Testis (tissue), 3 donors: ENCODE data around the gene G2E3. TPM values are rescaled to one million over a fixed set of nuclear protein-coding genes. Genes with fewer than 3 reads are reported as not detected.

Experiments used
- DNase-seq: peaks from one replicate; pipeline ENCODE4 v3.0.0-alpha.2; 2019
- H3K27ac ChIP-seq, 2 donors: fragments of 200-600 bp; sonication (generic); one replicate each; pipeline ENCODE4 v1.5.1; 2019
- H3K27me3 ChIP-seq: fragments of 200-600 bp; sonication (generic); one replicate; pipeline ENCODE4 v1.5.1; 2019
- H3K36me3 ChIP-seq: fragments of 200-600 bp; sonication (generic); one replicate; pipeline ENCODE4 v1.5.1; 2017; ENCODE audit warnings: low read depth; ENCODE audit errors: missing control alignments
- H3K4me1 ChIP-seq: fragments of 200-600 bp; sonication (generic); one replicate; pipeline ENCODE4 v1.5.1; 2019
- H3K4me3 ChIP-seq, 2 donors: fragments of 200-600 bp; sonication (generic); one replicate each; pipeline ENCODE4 v1.5.1; 2017 to 2019
- H3K9me3 ChIP-seq: fragments of 200-600 bp; sonication (generic); one replicate; pipeline ENCODE4 v1.5.1; 2017
- CTCF ChIP-seq, 3 experiments: fragments of 450-650 bp in 2 of 3; fragments of 200-600 bp in 1 of 3; sonication (generic) in 1 of 3; IDR thresholded peaks; one replicate each; pipeline ENCODE4 v1.5.1; 2016 to 2019; ENCODE audit warnings: antibody characterized with exemption in 3 of 3, mild to moderate bottlenecking in 2 of 3, moderate library complexity in 1 of 3
- POLR2A ChIP-seq: fragments of 450-650 bp; IDR thresholded peaks from one replicate; pipeline ENCODE4 v1.6.1; 2017; ENCODE audit warnings: antibody characterized with exemption, mild to moderate bottlenecking, moderate library complexity
- WGBS, 2 donors: methylation state at CpG; one replicate each; pipeline ENCODE4 v1.1.5; 2018; 5-methylcytosine and 5-hydroxymethylcytosine counted together
- intact Hi-C: fragments of 100-400 bp; cut with DNase I; formaldehyde crosslinking; loops from one replicate; pipeline ENCODE4 v1.15.1; 2023; ENCODE audit warnings: low total_unique reads
- polyA plus RNA-seq: library from polyadenylated mRNA; stranded (reverse); fragments of 350-450 nt; fragmentation: Illumina TruSeq; extraction: RNeasy Lipid Tissue Mini Kit (QIAGEN cat#74804); gene quantifications from one replicate; pipeline ENCODE4 v1.2.3, GENCODE V29; 2014; ENCODE audit warnings: low read depth, low replicate concordance; ENCODE audit not compliant: insufficient read depth
- total RNA-seq, 2 donors: library from RNA; depleted of rRNA; stranded (reverse); fragments of >200 nt; gene quantifications; one replicate each; pipeline ENCODE4 v1.2.3, GENCODE V29; 2016

Gene G2E3
- total and polyA plus RNA-seq, 3 donors from 2014 or later, result 29.5 to 53.2 (median 42.7) TPM

- H3K36me3 ChIP-seq, result no peaks in the 10 kb centered on the region
- H3K4me1 ChIP-seq, result no peaks in the 10 kb centered on the region
- no peak overlapping the region for H3K27ac ChIP-seq
- no peaks in the 10 kb centered on the region for H3K27me3 ChIP-seq
- intact Hi-C loops, result no loop called here
- TF ChIP-seq CTCF (IDR thresholded peaks at IDR 0.05) (no peak), POLR2A (no peak)
- H3K4me3 ChIP-seq, result no peak overlapping the region
- DNase-seq, result no peak
- no peaks in the 10 kb centered on the region for H3K9me3 ChIP-seq
Observed at GRCh38 chr14:30585204-30585603, 26.2 kb downstream of the G2E3 start.

- H3K27ac ChIP-seq, result no peak overlapping the region
- no peaks in the 10 kb centered on the region for H3K9me3 ChIP-seq
- 68 to 76% methylated on average over 3 of the region's 3 CpGs for WGBS, 2 donors
- H3K27me3 ChIP-seq, result no peaks in the 10 kb centered on the region
- TF ChIP-seq CTCF (IDR thresholded peaks at IDR 0.05), result no peak
- TF ChIP-seq POLR2A, result no peak
- DNase-seq, result no peak
- no peaks in the 10 kb centered on the region for H3K36me3 ChIP-seq
- H3K4me3 ChIP-seq, result no peak overlapping the region
- intact Hi-C loops, result no loop called here
- no peaks in the 10 kb centered on the region for H3K4me1 ChIP-seq
Observed at GRCh38 chr14:30587141-30587540, 28.2 kb downstream of the G2E3 start.

GRCh38 chr14:30588873-30589272 is 29.9 kb downstream of the G2E3 start:
- Histone ChIP-seq H3K27me3 (no peaks in the 10 kb centered on the region), H3K4me3 (no peak overlapping the region), H3K9me3 (no peaks in the 10 kb centered on the region), H3K36me3 (no peaks in the 10 kb centered on the region), H3K27ac (no peak overlapping the region), H3K4me1 (no peaks in the 10 kb centered on the region)
- no peak for TF ChIP-seq POLR2A
- no peak for TF ChIP-seq CTCF (IDR thresholded peaks at IDR 0.05)
- intact Hi-C loops, result no loop called here
- DNase-seq, result no peak

GRCh38 chr14:30596935-30597334 is 38.0 kb downstream of the G2E3 start:
- H3K36me3 ChIP-seq, result no peaks in the 10 kb centered on the region
- H3K9me3 ChIP-seq, result no peaks in the 10 kb centered on the region
- WGBS, 2 donors, result 63 to 77% methylated on average over 1 of the region's 1 CpG
- no peaks in the 10 kb centered on the region for H3K4me1 ChIP-seq
- H3K27me3 ChIP-seq, result no peaks in the 10 kb centered on the region
- no peak overlapping the region for H3K4me3 ChIP-seq
- intact Hi-C loops, result no loop called here
- H3K27ac ChIP-seq, result no peak overlapping the region
- TF ChIP-seq POLR2A (no peak), CTCF (IDR thresholded peaks at IDR 0.05) (no peak)
- DNase-seq, result no peak

GRCh38 chr14:30597504-30597903 is 38.5 kb downstream of the G2E3 start:
- no peak overlapping the region for H3K4me3 ChIP-seq
- H3K36me3 ChIP-seq, result no peaks in the 10 kb centered on the region
- intact Hi-C loops, result no loop called here
- TF ChIP-seq POLR2A (no peak), CTCF (IDR thresholded peaks at IDR 0.05) (no peak)
- H3K4me1 ChIP-seq, result no peaks in the 10 kb centered on the region
- DNase-seq, result no peak
- no peaks in the 10 kb centered on the region for H3K27me3 ChIP-seq
- no peak overlapping the region for H3K27ac ChIP-seq
- no peaks in the 10 kb centered on the region for H3K9me3 ChIP-seq
